Upper lobe of right lung (tissue), 1 donor: ENCODE results near the gene IRX6. TPM values are rescaled to one million over a fixed set of nuclear protein-coding genes. Genes with fewer than 3 reads are reported as not detected.

Source experiments
- ATAC-seq: fragments of 200-7000 bp; cut with Tn5 transposase; one replicate; pipeline ENCODE4 v1.9.1; 2020; ENCODE audit warnings: mild to moderate bottlenecking, moderate library complexity
- DNase-seq: peaks from one replicate; pipeline ENCODE4 v3.0.0-alpha.2; 2020
- H3K27ac ChIP-seq: fragments of 200-600 bp; one replicate; pipeline ENCODE4 v1.8.0; 2022
- H3K27me3 ChIP-seq: fragments of 200-600 bp; one replicate; pipeline ENCODE4 v1.8.0; 2022; ENCODE audit warnings: mild to moderate bottlenecking
- H3K36me3 ChIP-seq: fragments of 200-600 bp; one replicate; pipeline ENCODE4 v1.8.0; 2022
- H3K4me1 ChIP-seq: fragments of 200-600 bp; one replicate; pipeline ENCODE4 v1.8.0; 2022
- H3K4me3 ChIP-seq: fragments of 200-600 bp; one replicate; pipeline ENCODE4 v1.8.0; 2022; ENCODE audit warnings: mild to moderate bottlenecking
- H3K9me3 ChIP-seq: fragments of 200-600 bp; one replicate; pipeline ENCODE4 v1.8.0; 2022
- CTCF ChIP-seq: fragments of 200-600 bp; IDR thresholded peaks from one replicate; pipeline ENCODE4 v1.8.0; 2022; ENCODE audit warnings: antibody characterized with exemption
- intact Hi-C: fragments of 100-400 bp; cut with DNase I; formaldehyde crosslinking; loops from one replicate; pipeline ENCODE4 v1.11.0; 2022
- total RNA-seq: library from RNA; stranded (reverse); fragmentation: NEBNext Ultra II Directional; extraction: Animal tissue kit (Norgen Biotek cat#: 25700); gene quantifications from one replicate; pipeline ENCODE4 v1.2.1, GENCODE V29; 2021
- donor health status: DM: no; HTN: yes; CAD: no; lungs with severe emphysema.

IRX6 gene
- total RNA-seq, 1 donor from 2014 or later, result 13.0 TPM

GRCh38 chr16:55285586-55285985 is 38.4 kb upstream of the IRX6 start:
- no peak overlapping the region for H3K27ac ChIP-seq
- intact Hi-C loops, result no loop called here
- no peaks in the 10 kb centered on the region for H3K27me3 ChIP-seq
- H3K9me3 ChIP-seq, result no peaks in the 10 kb centered on the region
- ATAC-seq (no peak), DNase-seq (no peak)
- no peak for TF ChIP-seq CTCF
- H3K4me3 ChIP-seq, result no peak overlapping the region
- H3K36me3 ChIP-seq, result no peaks in the 10 kb centered on the region
- no peaks in the 10 kb centered on the region for H3K4me1 ChIP-seq

GRCh38 chr16:55289353-55289752 is 34.6 kb upstream of the IRX6 start:
- ATAC-seq (no peak), DNase-seq (no peak)
- Histone ChIP-seq H3K36me3 (no peaks in the 10 kb centered on the region), H3K9me3 (no peaks in the 10 kb centered on the region), H3K27me3 (no peaks in the 10 kb centered on the region), H3K4me1 (no peaks in the 10 kb centered on the region), H3K27ac (no peak overlapping the region), H3K4me3 (no peak overlapping the region)
- no peak for TF ChIP-seq CTCF
- intact Hi-C loops, result no loop called here

- H3K27ac ChIP-seq, result no peak overlapping the region
- H3K27me3 ChIP-seq, result no peaks in the 10 kb centered on the region
- no peak overlapping the region for H3K4me3 ChIP-seq
- intact Hi-C loops, result no loop called here
- ATAC-seq (no peak), DNase-seq (no peak)
- no peak for TF ChIP-seq CTCF
- no peaks in the 10 kb centered on the region for H3K9me3 ChIP-seq
- H3K36me3 ChIP-seq, result no peaks in the 10 kb centered on the region
- H3K4me1 ChIP-seq, result no peaks in the 10 kb centered on the region
These were observed 32.2 kb upstream of the IRX6 start for GRCh38 chr16:55291847-55292246.

GRCh38 chr16:55292491-55292890 is 31.5 kb upstream of the IRX6 start:
- no peak for TF ChIP-seq CTCF
- DNase-seq (no peak), ATAC-seq (no peak)
- Histone ChIP-seq H3K4me1 (no peaks in the 10 kb centered on the region), H3K27me3 (no peaks in the 10 kb centered on the region), H3K4me3 (no peak overlapping the region), H3K9me3 (no peaks in the 10 kb centered on the region), H3K27ac (no peak overlapping the region), H3K36me3 (no peaks in the 10 kb centered on the region)
- intact Hi-C loops, result no loop called here

- Histone ChIP-seq H3K4me3 (no peak overlapping the region), H3K27me3 (no peaks in the 10 kb centered on the region), H3K9me3 (no peaks in the 10 kb centered on the region), H3K27ac (no peak overlapping the region), H3K36me3 (no peaks in the 10 kb centered on the region), H3K4me1 (no peaks in the 10 kb centered on the region)
- DNase-seq (no peak), ATAC-seq (no peak)
- no peak for TF ChIP-seq CTCF
- intact Hi-C loops, result no loop called here
These were observed 29.9 kb upstream of the IRX6 start for GRCh38 chr16:55294129-55294528.

GRCh38 chr16:55294931-55295342 is 29.1 kb upstream of the IRX6 start:
- intact Hi-C loops, result no loop called here
- Histone ChIP-seq H3K27ac (no peak overlapping the region), H3K9me3 (no peaks in the 10 kb centered on the region), H3K4me1 (no peaks in the 10 kb centered on the region), H3K27me3 (no peaks in the 10 kb centered on the region), H3K4me3 (no peak overlapping the region), H3K36me3 (no peaks in the 10 kb centered on the region)
- ATAC-seq (no peak), DNase-seq (no peak)
- no peak for TF ChIP-seq CTCF
